Activated CD4-positive, alpha-beta T cell treated with anti-CD3 and anti-CD28 coated beads, Interleukin-2, amount 50 U/mL, for 4 hours (primary cell): ENCODE results near the gene IGF1.
"Not testable (repeated sequence)": the region's sequence is repeated elsewhere in the genome, so short reads cannot be mapped to it uniquely, and the experiment has no call there.

Experiments
- DNase-seq, 2 experiments: peaks; one replicate each; pipeline ENCODE4 v3.0.0-alpha.2; 2020

The IGF1 gene

GRCh38 chr12:102376181-102376747 is 104.1 kb downstream of the IGF1 start:
- DNase-seq: no peak

- no peak for DNase-seq
These were observed 106.2 kb downstream of the IGF1 start for GRCh38 chr12:102374190-102374589.

- DNase-seq: no peak
These were observed 108.3 kb downstream of the IGF1 start for GRCh38 chr12:102372087-102372486.

GRCh38 chr12:102371165-102371564 is 109.2 kb downstream of the IGF1 start:
- no peak for DNase-seq

GRCh38 chr12:102369876-102370275 is 110.5 kb downstream of the IGF1 start:
- no peak for DNase-seq

- DNase-seq: no peak
These were observed 115.0 kb downstream of the IGF1 start for GRCh38 chr12:102365365-102365764.

GRCh38 chr12:102364709-102365108 is 115.7 kb downstream of the IGF1 start:
- no peak for DNase-seq

GRCh38 chr12:102356690-102357089 is 123.7 kb downstream of the IGF1 start:
- DNase-seq: no peak

- DNase-seq: not testable (repeated sequence)
These were observed 126.1 kb downstream of the IGF1 start for GRCh38 chr12:102354281-102354680.

GRCh38 chr12:102351322-102351721 is 129.0 kb downstream of the IGF1 start:
- no peak for DNase-seq

- no peak for DNase-seq
These were observed 130.3 kb downstream of the IGF1 start for GRCh38 chr12:102350070-102350469.

GRCh38 chr12:102349079-102349478 is 131.3 kb downstream of the IGF1 start:
- DNase-seq: no peak

- no peak for DNase-seq
These were observed 132.6 kb downstream of the IGF1 start for GRCh38 chr12:102347811-102348210.
